NCI-H146 (cell line): ENCODE measurements around the gene STOML1.
"Not testable (repeated sequence)": the region's sequence is repeated elsewhere in the genome, so short reads cannot be mapped to it uniquely, and the experiment has no call there.

Source experiments
- DNase-seq: peaks from one replicate; lab custom pipeline; 2025; lab: John Stamatoyannopoulos, UW

The STOML1 gene

DNA sequence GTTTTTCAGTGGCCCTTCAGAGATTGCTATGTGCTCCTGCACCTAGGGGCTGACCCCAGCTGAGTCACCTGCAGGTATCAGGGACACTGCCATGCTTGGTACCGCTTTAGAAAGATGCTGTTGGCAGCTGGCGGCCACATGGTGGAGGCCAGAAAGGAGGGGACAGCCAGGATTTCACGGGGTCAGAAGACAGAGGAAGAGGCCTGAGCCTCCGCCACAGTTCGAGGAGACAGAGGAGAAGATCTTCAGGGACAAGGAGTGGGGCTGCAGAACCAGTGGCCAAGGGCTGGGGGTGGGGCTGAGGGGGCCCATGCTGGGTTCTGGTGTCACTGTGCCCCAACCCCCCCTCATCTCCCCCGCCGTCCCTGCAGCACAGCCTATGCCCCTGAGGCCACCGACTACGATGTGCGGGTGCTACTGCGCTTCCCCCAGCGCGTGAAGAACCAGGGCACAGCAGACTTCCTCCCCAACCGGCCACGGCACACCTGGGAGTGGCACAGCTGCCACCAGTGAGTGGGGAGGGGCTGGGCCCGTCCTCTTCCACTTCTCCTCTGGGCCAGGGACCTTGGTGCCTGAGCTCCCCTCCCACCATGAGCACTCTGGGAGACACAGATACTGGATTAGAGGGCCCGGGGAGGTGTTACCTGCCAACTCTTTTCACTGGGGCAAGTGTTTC lies 45.9 kb downstream of the STOML1 start:
- no peak for DNase-seq

- DNase-seq, result no peak
Observed at GRCh38 chr15:73945130-73945508, 47.0 kb downstream of the STOML1 start.

GRCh38 chr15:73944161-73945129 lies 47.6 kb downstream of the STOML1 start:
- DNase-seq, result no peak

- DNase-seq, result no peak
Observed at GRCh38 chr15:73942751-73943270, 49.3 kb downstream of the STOML1 start.

- no peak for DNase-seq
Observed at GRCh38 chr15:73941871-73942635, 50.0 kb downstream of the STOML1 start.

DNA sequence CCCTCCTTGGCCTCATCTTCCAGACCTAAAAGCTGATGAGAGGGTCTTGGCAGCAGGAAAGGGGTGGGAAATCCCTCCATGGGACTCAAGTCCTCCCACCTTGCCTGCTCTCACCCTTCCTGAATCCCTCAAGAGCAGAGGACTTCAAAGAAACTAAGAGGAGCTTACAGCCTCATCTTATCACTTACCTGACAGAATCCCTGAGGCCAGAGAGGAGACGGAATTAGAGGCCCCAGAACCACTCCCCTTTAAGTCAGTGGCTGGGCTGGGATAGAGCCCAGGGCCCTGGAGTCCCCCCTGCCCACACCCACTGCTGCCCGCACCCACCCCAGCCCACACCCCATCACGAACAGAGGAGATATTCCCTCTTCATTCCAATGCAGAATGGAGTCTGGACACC lies 50.6 kb downstream of the STOML1 start:
- DNase-seq, result no peak

DNA sequence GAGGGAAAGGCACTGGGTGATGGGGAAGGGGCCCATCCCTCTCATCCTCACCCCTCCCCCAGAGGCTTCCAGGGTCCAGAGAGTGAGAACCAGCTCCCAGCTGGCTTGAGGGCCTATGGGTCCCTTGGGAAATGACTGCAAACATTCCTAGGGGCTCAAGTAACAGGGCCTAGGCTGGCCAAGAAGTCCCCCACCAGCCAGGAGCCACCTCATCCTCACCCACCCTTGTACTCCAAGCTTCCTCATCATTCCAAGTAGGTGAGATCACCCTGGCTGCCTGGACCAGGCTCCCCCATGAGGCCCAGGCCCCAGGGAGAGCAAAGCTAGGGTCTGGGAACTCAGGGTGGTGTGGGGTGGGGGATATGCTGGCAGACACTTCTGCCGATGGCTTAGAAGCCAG lies 51.1 kb downstream of the STOML1 start:
- no peak for DNase-seq

- no peak for DNase-seq
Observed at GRCh38 chr15:73940061-73940981, 51.8 kb downstream of the STOML1 start.

GRCh38 chr15:73939138-73939537 lies 53.0 kb downstream of the STOML1 start:
- DNase-seq, result no peak

GRCh38 chr15:73938516-73938915 lies 53.6 kb downstream of the STOML1 start:
- not testable (repeated sequence) for DNase-seq

- no peak for DNase-seq
Observed at GRCh38 chr15:73937726-73938125, 54.4 kb downstream of the STOML1 start.

DNA sequence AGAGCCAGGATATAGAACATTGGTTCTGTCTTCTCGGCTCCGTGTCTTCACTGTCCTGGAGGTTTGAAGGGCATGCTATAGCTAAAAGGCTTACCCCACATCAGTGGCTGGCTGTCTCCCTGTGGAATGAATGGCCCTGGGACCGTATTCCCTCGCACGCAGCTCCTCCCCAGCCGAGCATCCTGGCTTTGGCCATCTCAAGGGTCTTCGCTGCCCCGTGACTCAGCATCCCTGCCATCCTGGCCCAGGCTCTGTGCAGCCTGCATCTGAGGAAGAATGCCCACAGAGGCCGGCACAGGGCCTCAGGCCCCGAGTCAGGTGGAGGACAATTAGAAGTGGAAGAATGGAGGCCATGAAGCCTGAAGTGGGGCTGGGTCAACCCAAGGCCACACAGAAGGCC lies 54.8 kb downstream of the STOML1 start:
- no peak for DNase-seq

GRCh38 chr15:73936588-73937290 lies 55.4 kb downstream of the STOML1 start:
- DNase-seq, result no peak

DNA sequence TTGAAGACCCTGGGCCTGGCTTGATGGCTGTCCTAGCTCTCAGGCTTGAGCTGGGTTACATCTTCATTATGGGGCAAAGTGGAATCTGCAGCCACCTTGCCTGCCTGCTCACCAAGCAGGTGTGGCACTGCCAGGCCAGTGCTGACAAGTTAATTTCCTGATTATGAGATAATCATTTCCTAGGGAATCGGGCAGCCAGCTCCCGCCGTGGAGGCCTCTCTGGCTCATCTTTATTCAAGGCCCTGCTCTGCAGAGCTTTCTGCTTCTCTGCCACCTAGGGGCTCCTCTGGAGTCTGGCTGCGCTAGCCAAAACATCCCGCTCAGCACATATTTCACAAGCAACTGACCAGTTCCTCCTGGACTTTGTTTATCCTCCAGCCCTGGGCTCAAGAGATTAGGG lies 55.9 kb downstream of the STOML1 start:
- peak; percentile 15 for DNase-seq

DNA sequence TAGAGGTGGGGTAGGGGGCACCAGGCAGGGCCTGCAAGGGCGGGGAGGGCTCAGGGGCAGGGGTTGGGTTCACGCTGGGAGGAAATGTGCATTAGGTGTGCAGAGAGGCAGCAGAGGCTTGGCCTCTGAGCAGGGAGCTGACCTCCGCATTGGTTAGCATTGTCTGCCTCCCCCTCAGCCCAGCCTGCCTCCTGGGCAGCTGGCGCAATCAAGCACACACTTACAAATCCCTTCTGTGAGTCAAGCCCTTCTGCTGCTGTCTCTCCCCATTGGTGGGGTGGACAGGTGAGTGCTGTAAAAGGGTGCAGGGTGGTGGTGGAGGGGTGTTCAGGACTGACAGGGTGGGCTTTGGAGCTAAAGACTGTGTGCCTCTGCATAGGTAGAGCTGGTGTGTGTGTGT lies 56.5 kb downstream of the STOML1 start:
- peak; percentile 29 for DNase-seq

GRCh38 chr15:73934281-73934680 lies 57.8 kb downstream of the STOML1 start:
- DNase-seq, result no peak

DNA sequence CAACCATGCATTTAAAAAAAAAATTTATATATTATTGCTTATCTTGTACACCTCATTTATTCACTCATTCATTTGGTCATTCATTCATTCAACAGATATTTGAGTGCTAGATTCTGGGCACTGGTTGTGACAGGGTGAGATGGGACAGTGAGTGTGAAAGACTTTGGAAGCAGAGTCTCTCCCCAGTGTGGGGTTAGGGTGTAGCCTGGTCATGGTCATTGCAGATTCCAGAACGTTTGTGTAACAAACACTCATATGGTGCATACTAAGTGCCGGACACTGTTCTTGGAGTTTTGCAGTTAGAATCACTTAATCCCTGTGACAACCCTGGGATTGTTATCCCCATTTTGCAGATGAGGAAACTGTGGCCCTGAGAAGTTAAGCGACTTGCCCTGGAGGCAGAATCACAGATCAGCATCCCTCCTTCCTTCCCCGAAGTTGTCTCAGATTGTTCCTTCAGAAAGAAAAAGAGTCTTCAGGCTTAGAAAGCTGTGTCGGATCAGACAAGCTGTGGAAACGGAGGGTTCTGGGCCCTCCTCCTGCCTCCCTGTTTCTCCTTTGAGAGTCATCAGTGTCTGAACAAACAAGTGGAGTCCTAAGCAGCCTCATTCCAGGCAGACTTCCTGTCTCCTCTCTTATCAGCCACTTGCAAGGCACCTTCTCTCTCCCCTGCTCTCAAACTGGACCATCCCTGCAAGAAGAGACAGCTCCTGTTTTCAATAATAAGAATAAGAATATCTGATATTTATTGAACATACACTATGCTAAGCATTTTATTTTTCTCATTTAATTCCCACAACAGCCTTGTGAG lies 59.5 kb downstream of the STOML1 start:
- no peak for DNase-seq

- no peak for DNase-seq
Observed at GRCh38 chr15:73931441-73931840, 60.7 kb downstream of the STOML1 start.

DNA sequence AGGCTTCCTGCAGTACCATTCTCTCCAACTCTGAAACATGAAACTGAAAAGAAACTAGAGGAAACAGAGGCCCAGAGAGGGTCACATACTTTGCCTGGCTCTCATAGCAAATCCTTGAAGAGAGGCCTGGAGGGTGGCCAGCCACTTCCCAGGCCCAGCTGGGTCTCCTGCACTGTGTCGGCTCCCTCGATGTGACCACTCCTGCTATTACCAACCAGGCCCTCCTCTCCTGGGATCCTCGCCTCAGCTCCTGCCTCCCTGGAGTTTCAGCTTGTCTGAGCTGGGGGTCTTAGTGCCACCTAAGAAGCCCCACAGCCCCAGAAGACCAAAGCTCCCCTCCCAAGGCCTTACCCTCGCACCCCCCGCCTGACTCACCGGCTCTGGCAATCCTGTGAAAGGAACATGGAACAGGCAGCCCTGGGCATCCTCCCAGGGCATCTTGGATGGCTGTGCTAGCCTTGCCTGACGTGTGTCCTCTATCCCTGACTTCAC lies 61.3 kb downstream of the STOML1 start:
- DNase-seq, result no peak

DNA sequence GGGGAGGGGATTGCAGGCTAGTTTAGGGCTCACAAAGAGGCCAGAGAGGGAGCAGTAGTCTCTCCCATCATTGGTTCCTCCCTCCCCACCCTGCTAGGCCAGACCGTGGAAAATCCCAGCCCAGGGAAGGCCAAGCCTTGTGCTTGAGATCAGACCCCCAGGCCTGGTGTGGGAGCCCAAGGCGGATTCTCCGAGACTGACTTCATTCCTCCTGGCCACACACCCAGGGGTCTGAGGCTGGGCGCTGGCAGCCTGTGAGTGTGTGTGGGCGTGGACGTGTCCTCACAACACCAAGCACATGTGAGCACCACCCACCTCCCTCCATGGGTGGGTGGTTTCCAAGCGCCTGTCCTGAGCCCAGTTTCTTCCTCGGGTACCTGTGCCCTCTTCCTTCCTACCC lies 61.7 kb downstream of the STOML1 start:
- no peak for DNase-seq
